Measurements from ENCODE around the gene FFAR1. TPM values are rescaled to one million over a fixed set of nuclear protein-coding genes. Genes with fewer than 3 reads are reported as not detected.

Gene FFAR1
- polyA plus RNA-seq, 1 donor (not counting 4 experiments of a cell fraction or from before 2014, with no cell fraction given) = not detected

GRCh38 chr19:35352177-35352447 lies 4.4 kb downstream of the FFAR1 start:
- Histone ChIP-seq H3K9me1 (ENCODE audit: control insufficient read depth, extremely low read depth, insufficient read depth, low read length) (no peaks in the 10 kb centered on the region), H3K27ac (ENCODE audit: control insufficient read depth, insufficient read depth, low read length) (no peak overlapping the region), H2AFZ (ENCODE audit: control insufficient read depth, low read length) (no peak overlapping the region), H3K4me2 (ENCODE audit: control insufficient read depth, extremely low read depth, insufficient read depth, low read depth, low read length) (no peak overlapping the region), H3K4me1 (ENCODE audit: control insufficient read depth, extremely low read depth, insufficient read depth, low read length) (no peaks in the 10 kb centered on the region), H3K27me3 (ENCODE audit: control insufficient read depth, extremely low read depth, insufficient read depth, low read length) (peaks cover 10% of the 10 kb centered on the region), H3K36me3 (ENCODE audit: control insufficient read depth in 2 of 2, extremely low read depth in 1 of 2, insufficient read depth in 2 of 2, low read length in 2 of 2) (no peaks in the 10 kb centered on the region), H3K4me3 (ENCODE audit: control insufficient read depth in 2 of 3, extremely low read depth in 1 of 3, insufficient read depth in 2 of 3, low read depth in 1 of 3, low read length in 3 of 3) (no peak overlapping the region), H3K9ac (ENCODE audit: control insufficient read depth, extremely low read depth, insufficient read depth, low read length) (no peak overlapping the region), H4K20me1 (ENCODE audit: control insufficient read depth, extremely low read depth, insufficient read depth, low read length) (no peaks in the 10 kb centered on the region), H3K79me2 (ENCODE audit: control insufficient read depth, insufficient read depth, low read length) (no peaks in the 10 kb centered on the region), H3K9me3 (ENCODE audit: control insufficient read depth, low read depth, low read length) (no peaks in the 10 kb centered on the region)
- DNase-seq (ENCODE audit: low read depth, low spot score) = no peak
- dilution Hi-C loops (cut with MboI; ENCODE audit: extremely low pct_ligation_motif_present, low sequenced_read_pairs) = loop anchor here (5.0 kb wide), 1 partner anchor 80 kb away; no protein-coding TSS in a partner anchor
- no peak for FAIRE-seq
- TF ChIP-seq CTCF (optimal IDR thresholded peaks at IDR 0.05 in 1 of 3, IDR thresholded peaks at IDR 0.05 in 1 of 3, conservative IDR thresholded peaks at IDR 0.05 in 1 of 3; ENCODE audit: extremely low read depth in 1 of 3, insufficient read depth in 2 of 3, low read length in 3 of 3) (no peak), EZH2 (IDR thresholded peaks at IDR 0.05; ENCODE audit: low read length) (no peak)

- Histone ChIP-seq H3K9me1 (ENCODE audit: control insufficient read depth, extremely low read depth, insufficient read depth, low read length) (no peaks in the 10 kb centered on the region), H3K4me1 (ENCODE audit: control insufficient read depth, extremely low read depth, insufficient read depth, low read length) (no peaks in the 10 kb centered on the region), H3K27me3 (ENCODE audit: control insufficient read depth, extremely low read depth, insufficient read depth, low read length) (peaks cover 10% of the 10 kb centered on the region), H3K4me2 (ENCODE audit: control insufficient read depth, extremely low read depth, insufficient read depth, low read depth, low read length) (peak overlapping the region; percentile 12), H3K9me3 (ENCODE audit: control insufficient read depth, low read depth, low read length) (no peaks in the 10 kb centered on the region), H3K9ac (ENCODE audit: control insufficient read depth, extremely low read depth, insufficient read depth, low read length) (no peak overlapping the region), H2AFZ (ENCODE audit: control insufficient read depth, low read length) (peak overlapping the region; percentile 70), H4K20me1 (ENCODE audit: control insufficient read depth, extremely low read depth, insufficient read depth, low read length) (no peaks in the 10 kb centered on the region), H3K79me2 (ENCODE audit: control insufficient read depth, insufficient read depth, low read length) (no peaks in the 10 kb centered on the region), H3K4me3 (ENCODE audit: control insufficient read depth in 2 of 3, extremely low read depth in 1 of 3, insufficient read depth in 2 of 3, low read depth in 1 of 3, low read length in 3 of 3) (no peak overlapping the region), H3K36me3 (ENCODE audit: control insufficient read depth in 2 of 2, extremely low read depth in 1 of 2, insufficient read depth in 2 of 2, low read length in 2 of 2) (no peaks in the 10 kb centered on the region), H3K27ac (ENCODE audit: control insufficient read depth, insufficient read depth, low read length) (no peak overlapping the region)
- TF ChIP-seq CTCF (optimal IDR thresholded peaks at IDR 0.05 in 1 of 3, IDR thresholded peaks at IDR 0.05 in 1 of 3, conservative IDR thresholded peaks at IDR 0.05 in 1 of 3; ENCODE audit: extremely low read depth in 1 of 3, insufficient read depth in 2 of 3, low read length in 3 of 3) (peak; percentile 78 to 92 (median 90)), EZH2 (IDR thresholded peaks at IDR 0.05; ENCODE audit: low read length) (no peak)
- DNase-seq (ENCODE audit: low read depth, low spot score) = peak; percentile 53
- peak; percentile 81 for FAIRE-seq
- dilution Hi-C loops (cut with MboI; ENCODE audit: extremely low pct_ligation_motif_present, low sequenced_read_pairs) = loop anchor here (5.0 kb wide), 1 partner anchor 80 kb away; no protein-coding TSS in a partner anchor
Observed at GRCh38 chr19:35352448-35353304, 5.0 kb downstream of the FFAR1 start.

Measured in keratinocyte (primary cell).